ENCODE results near the gene CCR5AS.
"Not testable (repeated sequence)": the region's sequence is repeated elsewhere in the genome, so short reads cannot be mapped to it uniquely, and the experiment has no call there.

Gene CCR5AS

GRCh38 chr3:46393554-46394434 is 13.1 kb downstream of the CCR5AS start:
- ATAC-seq: peak; percentile 73 to 88
- DNase-seq: no peak
- TF ChIP-seq CTCF (IDR thresholded peaks at IDR 0.05 in 4 of 5, conservative IDR thresholded peaks at IDR 0.05 in 1 of 5): no peak
- no peak for TF ChIP-seq POLR2A (IDR thresholded peaks at IDR 0.05)
- H3K9me3 ChIP-seq: no peaks in the 10 kb centered on the region
- in situ Hi-C loops (cut with MboI; ENCODE audit: low sequenced_read_pairs in 4 of 4) (no loop called here), intact Hi-C loops (cut with DNase I; ENCODE audit: low total_unique reads) (no loop called here)
- no peak overlapping the region for H3K27ac ChIP-seq
- H3K36me3 ChIP-seq: no peaks in the 10 kb centered on the region
- H3K27me3 ChIP-seq: no peaks in the 10 kb centered on the region
- H3K4me3 ChIP-seq: no peak overlapping the region
- peaks cover 9% of the 10 kb centered on the region in 2 donors for H3K4me1 ChIP-seq

GRCh38 chr3:46393011-46393410 is 13.9 kb downstream of the CCR5AS start:
- no peak for TF ChIP-seq CTCF (IDR thresholded peaks at IDR 0.05 in 4 of 5, conservative IDR thresholded peaks at IDR 0.05 in 1 of 5)
- no peak for TF ChIP-seq POLR2A (IDR thresholded peaks at IDR 0.05)
- in situ Hi-C loops (cut with MboI; ENCODE audit: low sequenced_read_pairs in 4 of 4): no loop called here
- intact Hi-C loops (cut with DNase I; ENCODE audit: low total_unique reads): no loop called here
- H3K27me3 ChIP-seq: no peaks in the 10 kb centered on the region
- H3K36me3 ChIP-seq: no peaks in the 10 kb centered on the region
- no peaks in the 10 kb centered on the region for H3K9me3 ChIP-seq
- H3K4me1 ChIP-seq: peaks cover 9% of the 10 kb centered on the region in 2 donors
- no peak overlapping the region for H3K27ac ChIP-seq
- DNase-seq (no peak), ATAC-seq (no peak)
- H3K4me3 ChIP-seq: no peak overlapping the region

GRCh38 chr3:46391526-46391925 is 15.3 kb downstream of the CCR5AS start:
- intact Hi-C loops (cut with DNase I; ENCODE audit: low total_unique reads); DNase-seq; ATAC-seq; H3K27me3 ChIP-seq; H3K4me1 ChIP-seq; H3K9me3 ChIP-seq; H3K4me3 ChIP-seq; H3K36me3 ChIP-seq; in situ Hi-C loops (cut with MboI; ENCODE audit: low sequenced_read_pairs in 4 of 4); H3K27ac ChIP-seq: not testable (repeated sequence)

- DNase-seq: no peak
- ATAC-seq: no peak
- TF ChIP-seq CTCF (IDR thresholded peaks at IDR 0.05 in 4 of 5, conservative IDR thresholded peaks at IDR 0.05 in 1 of 5): no peak
- TF ChIP-seq POLR2A (IDR thresholded peaks at IDR 0.05): no peak
- no peaks in the 10 kb centered on the region for H3K36me3 ChIP-seq
- H3K27me3 ChIP-seq: no peaks in the 10 kb centered on the region
- H3K4me3 ChIP-seq: no peak overlapping the region
- no peaks in the 10 kb centered on the region for H3K9me3 ChIP-seq
- in situ Hi-C loops (cut with MboI; ENCODE audit: low sequenced_read_pairs in 4 of 4): no loop called here
- H3K27ac ChIP-seq: no peak overlapping the region
- no peaks in the 10 kb centered on the region for H3K4me1 ChIP-seq
- intact Hi-C loops (cut with DNase I; ENCODE audit: low total_unique reads): no loop called here
Observed at GRCh38 chr3:46389306-46389705, 17.6 kb downstream of the CCR5AS start.

GRCh38 chr3:46388847-46389246 is 18.0 kb downstream of the CCR5AS start:
- H3K36me3 ChIP-seq; ATAC-seq; H3K9me3 ChIP-seq; H3K27ac ChIP-seq; DNase-seq; H3K4me1 ChIP-seq; intact Hi-C loops (cut with DNase I; ENCODE audit: low total_unique reads); H3K4me3 ChIP-seq; in situ Hi-C loops (cut with MboI; ENCODE audit: low sequenced_read_pairs in 4 of 4); H3K27me3 ChIP-seq: not testable (repeated sequence)
